ENCODE measurements around the gene KIAA0408. TPM values are rescaled to one million over a fixed set of nuclear protein-coding genes. Genes with fewer than 3 reads are reported as not detected.

KIAA0408 gene
- total and polyA plus RNA-seq, 9 of the 15 experiments (the other 6 are each of a cell fraction or from before 2014, with no cell fraction given) = 0.11 TPM; not detected in 8

DNA sequence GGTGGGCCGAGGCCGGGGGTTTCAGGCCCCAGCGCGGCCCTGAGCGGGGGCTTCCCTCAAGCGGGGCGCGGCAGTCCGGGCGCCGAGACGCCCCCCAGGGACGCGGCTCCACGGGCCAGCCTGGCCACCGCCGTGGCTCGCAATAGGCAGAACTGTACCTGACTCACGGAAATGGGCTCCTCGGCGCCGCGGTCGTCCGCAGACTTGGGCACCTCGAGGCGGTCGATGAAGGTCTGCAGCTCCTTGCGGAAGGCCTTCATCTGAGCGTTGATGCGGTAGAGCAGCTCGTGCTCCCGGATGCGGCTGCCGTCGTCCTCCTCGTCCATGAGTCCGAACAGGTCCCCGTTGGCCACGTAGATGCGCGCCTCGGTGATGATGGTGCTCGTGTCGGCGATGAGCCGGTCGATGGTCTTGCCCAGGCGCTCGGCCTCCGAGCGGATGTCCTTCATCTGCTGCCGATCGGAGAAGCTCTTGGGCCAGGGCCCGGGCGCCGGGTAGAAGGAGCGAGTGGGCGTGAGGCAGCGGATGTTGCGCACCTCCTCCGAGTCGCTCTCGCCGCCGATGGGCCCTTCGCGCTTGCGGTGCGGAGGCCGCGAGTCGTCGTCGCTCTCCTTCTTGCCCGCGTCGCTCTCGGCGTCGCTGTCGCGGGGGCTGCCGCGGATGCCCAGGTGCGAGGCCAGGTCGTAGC lies 16.1 kb upstream of the KIAA0408 start:
- intact Hi-C loops (cut with micrococcal nuclease) (no loop called here), in situ Hi-C loops (cut with MboI) (no loop called here)
- CTCF ChIA-PET (ENCODE audit: low intra/inter-chr PET ratio) = no interaction called here
- peaks cover 0 to 10% of the 10 kb centered on the region in 2 experiments; a peak in 2 of 5 replicates for H3K4me1 ChIP-seq (replicated peaks in 1 of 2; ENCODE audit: control insufficient read depth in 2 of 2, insufficient read depth in 2 of 2, low read length in 2 of 2)
- POLR2A ChIA-PET = no interaction called here
- no peaks in the 10 kb centered on the region for H3K36me3 ChIP-seq (ENCODE audit: control insufficient read depth, insufficient read depth, low read length)
- H3K9me3 ChIP-seq (replicated peaks; ENCODE audit: control insufficient read depth, insufficient read depth, low read depth, low read length) = no peaks in the 10 kb centered on the region
- no peaks in the 10 kb centered on the region for H4K20me1 ChIP-seq (replicated peaks; ENCODE audit: control insufficient read depth, insufficient read depth, low read length)
- no peak overlapping the region for H3K9ac ChIP-seq (ENCODE audit: insufficient read depth in 1 of 2, low read depth in 2 of 2, low read length in 2 of 2)
- ATAC-seq = no peak
- 14% methylated on average over 41 of the region's 87 CpGs for WGBS (ENCODE audit: insufficient coverage, low coverage, missing lambda C conversion rate)
- no peak for DNase-seq (ENCODE audit: extremely low read depth in 1 of 4, low spot score in 3 of 4)
- H3K4me3 ChIP-seq = no peak overlapping the region
- peaks cover 0 to 6% of the 10 kb centered on the region in 2 experiments; a peak in 1 of 5 replicates for H3K27me3 ChIP-seq (ENCODE audit: control insufficient read depth in 2 of 2, insufficient read depth in 2 of 2, low read length in 2 of 2)
- BruUV-seq (replicated peaks) = no TSS peak
- no peaks in the 10 kb centered on the region for H3K79me2 ChIP-seq (ENCODE audit: control insufficient read depth, insufficient read depth, low read length)
- H2AFZ ChIP-seq (ENCODE audit: low read depth, low read length) = no peak overlapping the region
- H3K4me2 ChIP-seq (ENCODE audit: insufficient read depth, low read length) = no peak overlapping the region
- FAIRE-seq = no peak
- no peaks in the 10 kb centered on the region for H3K9me1 ChIP-seq (ENCODE audit: control insufficient read depth, insufficient read depth, low read length)
- no peak overlapping the region for H3K27ac ChIP-seq (ENCODE audit: extremely low read depth, low read depth, low read length)
- TF ChIP-seq, protein P1, sequence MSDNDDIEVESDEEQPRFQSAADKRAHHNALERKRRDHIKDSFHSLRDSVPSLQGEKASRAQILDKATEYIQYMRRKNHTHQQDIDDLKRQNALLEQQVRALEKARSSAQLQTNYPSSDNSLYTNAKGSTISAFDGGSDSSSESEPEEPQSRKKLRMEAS (CRISPR knock-in tag; IDR thresholded peaks at IDR 0.05) = no peak
- TF ChIP-seq, protein P2, sequence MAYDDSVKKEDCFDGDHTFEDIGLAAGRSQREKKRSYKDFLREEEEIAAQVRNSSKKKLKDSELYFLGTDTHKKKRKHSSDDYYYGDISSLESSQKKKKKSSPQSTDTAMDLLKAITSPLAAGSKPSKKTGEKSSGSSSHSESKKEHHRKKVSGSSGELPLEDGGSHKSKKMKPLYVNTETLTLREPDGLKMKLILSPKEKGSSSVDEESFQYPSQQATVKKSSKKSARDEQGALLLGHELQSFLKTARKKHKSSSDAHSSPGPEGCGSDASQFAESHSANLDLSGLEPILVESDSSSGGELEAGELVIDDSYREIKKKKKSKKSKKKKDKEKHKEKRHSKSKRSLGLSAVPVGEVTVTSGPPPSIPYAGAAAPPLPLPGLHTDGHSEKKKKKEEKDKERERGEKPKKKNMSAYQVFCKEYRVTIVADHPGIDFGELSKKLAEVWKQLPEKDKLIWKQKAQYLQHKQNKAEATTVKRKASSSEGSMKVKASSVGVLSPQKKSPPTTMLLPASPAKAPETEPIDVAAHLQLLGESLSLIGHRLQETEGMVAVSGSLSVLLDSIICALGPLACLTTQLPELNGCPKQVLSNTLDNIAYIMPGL (CRISPR knock-in tag; IDR thresholded peaks at IDR 0.05) = no peak
- TF ChIP-seq ZC3H4 (CRISPR knock-in tag; IDR thresholded peaks at IDR 0.05; ENCODE audit: borderline replicate concordance) (no peak), NONO (IDR thresholded peaks at IDR 0.05; ENCODE audit: low read depth in 2 of 2, low read length in 1 of 2) (no peak), CCNT2 (IDR thresholded peaks at IDR 0.05; ENCODE audit: borderline replicate concordance, extremely low read depth, insufficient read length, low read depth, low read length) (no peak), POLR2AphosphoS2 (IDR thresholded peaks at IDR 0.05; ENCODE audit: low read length) (no peak), CBFA2T2 (conservative IDR thresholded peaks at IDR 0.05) (no peak), NCOA1 (IDR thresholded peaks at IDR 0.05; ENCODE audit: low read depth) (no peak), KLF1 (tag; IDR thresholded peaks at IDR 0.05) (no peak), ZSCAN32 (CRISPR knock-in tag; IDR thresholded peaks at IDR 0.05) (no peak), POU5F1 (IDR thresholded peaks at IDR 0.05; ENCODE audit: borderline replicate concordance, low read depth, low read length, partially characterized antibody) (no peak), PCBP1 (IDR thresholded peaks at IDR 0.05; ENCODE audit: low read depth, low read length, poor library complexity, severe bottlenecking) (no peak), BRCA1 (IDR thresholded peaks at IDR 0.05) (no peak), BRCA1 (CRISPR knock-in tag; IDR thresholded peaks at IDR 0.05) (no peak), ZNF311 (CRISPR knock-in tag; IDR thresholded peaks at IDR 0.05) (no peak), TCF7L2 (IDR thresholded peaks at IDR 0.05; ENCODE audit: low read depth, low read length) (no peak)
- TF ChIP-seq, protein P3, sequence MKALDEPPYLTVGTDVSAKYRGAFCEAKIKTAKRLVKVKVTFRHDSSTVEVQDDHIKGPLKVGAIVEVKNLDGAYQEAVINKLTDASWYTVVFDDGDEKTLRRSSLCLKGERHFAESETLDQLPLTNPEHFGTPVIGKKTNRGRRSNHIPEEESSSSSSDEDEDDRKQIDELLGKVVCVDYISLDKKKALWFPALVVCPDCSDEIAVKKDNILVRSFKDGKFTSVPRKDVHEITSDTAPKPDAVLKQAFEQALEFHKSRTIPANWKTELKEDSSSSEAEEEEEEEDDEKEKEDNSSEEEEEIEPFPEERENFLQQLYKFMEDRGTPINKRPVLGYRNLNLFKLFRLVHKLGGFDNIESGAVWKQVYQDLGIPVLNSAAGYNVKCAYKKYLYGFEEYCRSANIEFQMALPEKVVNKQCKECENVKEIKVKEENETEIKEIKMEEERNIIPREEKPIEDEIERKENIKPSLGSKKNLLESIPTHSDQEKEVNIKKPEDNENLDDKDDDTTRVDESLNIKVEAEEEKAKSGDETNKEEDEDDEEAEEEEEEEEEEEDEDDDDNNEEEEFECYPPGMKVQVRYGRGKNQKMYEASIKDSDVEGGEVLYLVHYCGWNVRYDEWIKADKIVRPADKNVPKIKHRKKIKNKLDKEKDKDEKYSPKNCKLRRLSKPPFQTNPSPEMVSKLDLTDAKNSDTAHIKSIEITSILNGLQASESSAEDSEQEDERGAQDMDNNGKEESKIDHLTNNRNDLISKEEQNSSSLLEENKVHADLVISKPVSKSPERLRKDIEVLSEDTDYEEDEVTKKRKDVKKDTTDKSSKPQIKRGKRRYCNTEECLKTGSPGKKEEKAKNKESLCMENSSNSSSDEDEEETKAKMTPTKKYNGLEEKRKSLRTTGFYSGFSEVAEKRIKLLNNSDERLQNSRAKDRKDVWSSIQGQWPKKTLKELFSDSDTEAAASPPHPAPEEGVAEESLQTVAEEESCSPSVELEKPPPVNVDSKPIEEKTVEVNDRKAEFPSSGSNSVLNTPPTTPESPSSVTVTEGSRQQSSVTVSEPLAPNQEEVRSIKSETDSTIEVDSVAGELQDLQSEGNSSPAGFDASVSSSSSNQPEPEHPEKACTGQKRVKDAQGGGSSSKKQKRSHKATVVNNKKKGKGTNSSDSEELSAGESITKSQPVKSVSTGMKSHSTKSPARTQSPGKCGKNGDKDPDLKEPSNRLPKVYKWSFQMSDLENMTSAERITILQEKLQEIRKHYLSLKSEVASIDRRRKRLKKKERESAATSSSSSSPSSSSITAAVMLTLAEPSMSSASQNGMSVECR (CRISPR knock-in tag; IDR thresholded peaks at IDR 0.05) = no peak
